Measurements from ENCODE around the gene C10orf120.

The C10orf120 gene

DNA sequence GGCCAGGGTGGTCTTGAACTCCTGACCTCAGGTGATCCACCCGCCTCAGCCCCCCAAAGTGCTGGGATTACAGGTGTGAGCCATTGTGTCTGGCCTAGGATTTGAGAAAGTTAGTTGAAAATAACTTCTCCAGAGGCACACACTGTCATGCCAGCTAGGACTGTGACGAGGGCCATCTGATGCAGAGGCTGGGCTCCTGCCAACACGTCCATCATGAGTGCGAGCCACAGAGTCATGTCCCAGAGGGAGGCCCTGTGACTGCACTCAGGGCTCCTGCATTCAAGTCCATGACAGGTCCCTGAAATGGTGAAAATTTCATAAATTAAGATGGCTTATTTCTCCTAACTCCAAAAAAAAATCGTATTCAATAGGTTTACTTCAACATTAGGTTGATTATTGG, 17.1 kb downstream of the C10orf120 start:
- TF ChIP-seq CTCF (IDR thresholded peaks at IDR 0.05) = no peak

- TF ChIP-seq CTCF (IDR thresholded peaks at IDR 0.05) = no peak
Observed at GRCh38 chr10:122678266-122678665, 21.4 kb downstream of the C10orf120 start.

DNA sequence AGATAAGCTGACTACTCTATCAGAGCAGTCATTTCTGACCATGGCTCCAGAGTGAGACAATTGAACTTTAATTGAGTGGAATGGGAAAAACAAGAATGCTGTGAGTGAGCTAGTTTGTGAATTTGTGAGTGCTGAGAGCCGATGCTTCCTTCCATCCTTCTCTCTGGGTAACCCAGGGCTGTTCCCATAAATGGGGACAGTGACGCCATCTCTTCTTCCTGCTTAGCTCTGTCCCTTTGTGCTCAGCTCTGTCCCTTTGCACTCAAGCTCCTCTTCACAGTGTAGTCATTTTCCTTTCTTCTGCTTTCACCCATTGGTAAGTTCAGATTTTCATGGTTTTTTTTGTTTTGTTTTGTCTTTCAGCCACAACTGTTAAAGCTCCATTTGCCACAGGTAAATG, 24.4 kb downstream of the C10orf120 start:
- no peak for TF ChIP-seq CTCF (IDR thresholded peaks at IDR 0.05)

DNA sequence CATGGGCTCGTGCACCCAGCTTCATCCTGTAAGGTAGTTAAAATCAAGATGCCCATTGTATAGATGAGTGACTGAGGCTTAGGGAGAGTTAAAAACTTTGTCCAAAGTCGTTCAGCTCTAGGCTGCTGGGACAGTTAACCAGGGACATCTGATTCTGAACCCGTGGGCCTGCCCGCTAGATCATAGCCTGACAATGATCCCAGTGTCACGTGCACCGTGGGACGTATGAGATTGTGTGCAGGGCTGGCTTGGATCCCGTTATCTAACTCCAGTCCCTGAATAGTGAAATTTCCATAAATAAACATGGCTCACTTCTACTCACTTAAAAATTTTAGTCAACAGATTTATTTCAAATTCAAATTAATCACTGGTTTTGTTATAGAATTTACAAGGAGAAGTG, 24.9 kb downstream of the C10orf120 start:
- no peak for TF ChIP-seq CTCF (IDR thresholded peaks at IDR 0.05)

DNA sequence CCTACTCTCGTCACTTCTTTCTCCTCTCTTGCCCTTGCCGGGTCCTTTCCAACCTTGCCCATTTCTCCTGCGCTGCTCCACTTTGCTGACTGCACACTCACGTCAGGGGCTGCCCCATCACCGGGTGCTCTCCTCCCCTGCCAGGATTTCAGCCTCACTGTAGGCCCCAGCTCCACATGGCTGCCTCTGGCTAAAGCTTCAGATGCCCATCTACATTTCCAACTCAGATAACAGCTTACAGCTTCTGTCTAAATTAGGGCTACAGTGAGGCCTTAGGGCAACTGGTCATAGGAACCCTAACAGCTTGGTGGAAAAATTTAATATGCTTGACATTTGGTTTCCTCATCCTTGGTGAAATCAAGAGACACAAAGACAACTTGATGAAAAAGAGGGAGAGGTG, 25.9 kb downstream of the C10orf120 start:
- no peak for TF ChIP-seq CTCF (IDR thresholded peaks at IDR 0.05)

DNA sequence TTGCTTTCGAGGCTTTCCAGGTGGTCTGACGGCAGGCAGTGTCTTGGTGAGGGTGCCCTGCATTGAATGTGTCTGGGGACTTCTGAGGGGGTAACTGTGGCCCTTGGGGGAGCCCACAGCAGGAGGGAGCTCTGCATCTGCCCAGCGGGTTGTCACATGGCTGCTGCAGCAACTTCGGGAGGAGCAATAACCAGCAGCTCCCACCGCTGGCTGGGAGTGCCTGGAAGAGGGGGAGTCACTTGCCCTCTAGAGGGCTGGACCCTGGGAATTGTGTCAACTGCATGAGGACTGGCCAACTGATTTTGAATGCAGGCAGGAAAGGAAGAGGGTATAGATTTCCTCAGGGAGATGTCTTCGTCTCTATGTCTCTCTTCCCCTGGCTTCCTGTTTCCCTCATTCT, 26.4 kb downstream of the C10orf120 start:
- no peak for TF ChIP-seq CTCF (IDR thresholded peaks at IDR 0.05)

DNA sequence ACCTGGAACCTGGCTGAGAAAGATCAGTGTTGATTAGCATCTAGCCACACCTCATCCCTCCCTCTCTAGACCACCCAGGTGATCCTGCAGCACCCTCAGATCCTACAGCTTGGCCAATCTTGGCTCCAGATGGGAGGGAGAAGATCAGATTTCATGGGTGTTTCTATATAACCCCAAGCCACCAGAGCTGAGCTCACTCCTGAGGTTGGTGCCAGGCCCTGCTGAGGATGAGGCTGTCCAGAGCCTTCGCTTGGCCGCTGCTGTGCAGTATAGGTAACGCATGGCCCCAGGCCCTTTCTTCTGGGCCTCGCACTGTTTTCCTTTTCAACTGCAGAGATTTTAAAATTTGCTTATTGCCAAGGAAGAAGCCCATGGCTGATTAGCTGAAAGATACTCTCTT, 27.0 kb downstream of the C10orf120 start:
- TF ChIP-seq CTCF (IDR thresholded peaks at IDR 0.05) = no peak

DNA sequence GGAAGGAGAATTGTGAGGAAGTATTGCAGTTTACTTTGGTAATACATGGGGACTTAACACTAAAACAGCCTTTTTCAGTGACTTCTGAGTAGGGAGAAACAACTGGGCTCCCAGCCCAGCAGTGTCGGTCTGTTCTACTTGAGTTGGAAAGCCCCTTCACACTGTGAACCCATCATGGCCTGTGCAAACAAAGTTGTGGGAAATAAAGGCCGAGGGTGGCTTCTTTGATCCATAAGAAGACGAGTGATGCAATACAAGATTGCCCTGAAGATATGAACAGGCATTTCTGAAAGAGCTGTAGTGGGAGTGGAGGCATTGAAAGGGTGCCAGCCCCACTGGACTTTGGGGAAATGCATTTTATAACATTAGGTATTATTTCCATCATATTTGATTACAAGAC, 28.3 kb downstream of the C10orf120 start:
- TF ChIP-seq CTCF (IDR thresholded peaks at IDR 0.05) = no peak

All from LNCAP (cell line).